HG03439 (cell line): ENCODE results near the gene ZNHIT3.
A peak's percentile ranks its signal among the peaks of the same experiment; 100 is the strongest.

Experiments
- ATAC-seq: cut with Tn5 transposase; IDR thresholded peaks from one replicate; pipeline ENCODE4 v1.9.1; 2021; ENCODE audit warnings: mild to moderate bottlenecking, moderate library complexity; ENCODE audit not compliant: unreplicated experiment

ZNHIT3 gene

DNA sequence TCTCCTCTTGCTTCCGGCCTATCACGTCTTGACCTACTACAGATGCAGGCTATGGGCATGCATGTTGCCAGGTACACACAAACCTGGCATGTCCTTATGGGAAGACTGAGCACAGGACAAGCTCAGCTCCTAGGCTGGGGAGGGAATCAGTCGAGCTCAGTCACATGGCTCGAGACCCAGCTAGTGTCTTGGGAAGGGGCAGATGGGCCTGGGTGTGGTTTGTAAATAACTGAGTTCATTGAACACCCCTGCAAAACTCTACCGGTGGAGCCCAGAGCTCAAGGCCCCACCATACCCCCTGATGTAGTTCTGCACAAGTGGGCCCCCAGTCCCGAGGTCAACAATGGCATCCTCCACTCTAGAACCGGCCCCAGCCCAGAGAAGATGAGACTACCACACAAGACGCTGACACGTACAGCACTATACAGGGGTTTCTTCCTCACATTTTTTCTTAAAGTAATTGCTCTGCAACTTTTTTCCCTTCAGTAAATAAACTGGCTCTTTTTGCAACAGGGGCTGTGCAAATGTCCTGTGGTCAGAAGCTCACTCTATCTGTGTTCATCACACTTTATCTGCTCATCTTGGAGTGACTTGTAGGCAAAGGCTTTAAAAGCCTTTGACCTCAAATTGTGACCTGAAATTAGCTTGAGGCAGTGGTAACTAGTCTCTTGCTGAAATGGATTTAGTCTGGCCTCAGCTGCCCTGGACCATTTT is 22.9 kb downstream of the ZNHIT3 start:
- no peak for ATAC-seq

DNA sequence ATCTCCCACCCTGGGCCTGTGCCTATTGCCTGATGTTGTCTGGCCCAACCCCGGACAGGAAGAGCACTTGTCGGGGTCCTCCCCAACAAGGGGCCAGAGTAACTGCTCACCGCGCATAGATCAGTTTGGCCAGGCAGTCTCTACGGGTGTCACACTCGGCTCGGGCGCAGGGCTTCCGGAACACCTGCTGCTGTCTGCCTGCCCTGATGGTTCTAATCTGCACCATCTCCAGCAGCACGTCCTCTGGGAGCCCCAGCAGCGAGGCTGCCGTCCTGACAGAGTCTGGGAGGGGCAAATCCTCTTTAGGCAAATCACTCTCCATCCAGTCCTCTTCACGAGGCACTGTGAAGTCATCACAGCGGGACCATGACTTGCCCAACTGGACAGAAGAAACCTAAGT is 24.2 kb downstream of the ZNHIT3 start:
- no peak for ATAC-seq

DNA sequence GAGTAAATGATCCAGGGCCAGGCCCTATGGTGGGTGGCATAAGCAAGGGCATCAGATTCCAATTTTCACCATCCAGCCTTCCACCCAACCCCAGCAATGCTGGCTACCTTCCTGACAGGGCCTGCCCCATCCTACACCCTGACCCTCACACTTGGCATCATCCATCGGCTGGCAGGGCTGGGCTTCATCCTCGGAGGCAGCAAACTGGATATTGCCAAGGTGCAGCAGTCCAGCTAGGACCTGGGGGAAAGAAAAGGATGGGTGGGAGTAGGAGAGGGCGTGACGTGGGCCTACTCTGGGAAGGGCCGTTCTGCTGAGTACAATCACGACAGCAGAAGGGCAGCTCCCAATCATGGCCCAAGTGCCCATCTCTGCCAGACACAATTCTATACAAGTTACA is 24.7 kb downstream of the ZNHIT3 start:
- no peak for ATAC-seq

DNA sequence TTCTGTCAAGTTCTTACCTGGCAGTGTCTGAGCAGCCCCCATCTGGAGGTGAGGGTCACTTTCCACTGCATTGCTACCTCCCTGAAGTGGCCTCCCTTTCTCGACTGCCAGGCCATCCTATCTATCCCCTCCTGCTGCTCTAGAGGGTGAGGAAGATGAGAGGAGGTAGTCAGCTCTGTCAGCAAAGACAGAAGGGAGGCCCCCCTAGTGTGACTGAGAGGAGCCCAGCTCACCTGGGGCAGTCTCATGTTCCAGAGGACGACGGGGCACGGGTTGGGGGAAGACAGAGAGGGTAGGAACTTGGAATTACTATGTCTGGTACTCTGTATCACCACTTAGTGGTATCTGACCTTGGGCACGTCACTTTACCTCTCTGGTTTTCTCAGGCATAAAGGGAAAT is 26.2 kb downstream of the ZNHIT3 start:
- no peak for ATAC-seq

DNA sequence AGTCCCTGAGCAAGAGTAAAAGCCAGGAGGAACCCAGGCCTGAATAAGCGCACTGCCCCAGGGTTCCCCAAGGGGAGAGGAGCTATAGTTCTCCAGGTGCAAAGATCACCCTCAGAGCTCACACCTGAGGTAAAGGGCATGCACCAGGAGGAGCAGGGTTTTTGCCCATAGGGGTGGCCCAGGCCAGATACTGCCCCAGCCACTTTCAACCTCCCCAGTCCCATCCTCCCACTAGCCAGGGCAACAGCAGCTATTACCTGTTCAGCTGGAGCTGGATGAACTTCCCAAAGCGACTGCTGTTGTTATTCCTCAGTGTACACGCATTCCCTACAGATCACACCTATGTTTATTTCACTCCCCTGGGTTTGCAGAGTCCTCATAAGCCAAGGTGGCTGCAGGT is 28.4 kb downstream of the ZNHIT3 start:
- ATAC-seq: no peak

DNA sequence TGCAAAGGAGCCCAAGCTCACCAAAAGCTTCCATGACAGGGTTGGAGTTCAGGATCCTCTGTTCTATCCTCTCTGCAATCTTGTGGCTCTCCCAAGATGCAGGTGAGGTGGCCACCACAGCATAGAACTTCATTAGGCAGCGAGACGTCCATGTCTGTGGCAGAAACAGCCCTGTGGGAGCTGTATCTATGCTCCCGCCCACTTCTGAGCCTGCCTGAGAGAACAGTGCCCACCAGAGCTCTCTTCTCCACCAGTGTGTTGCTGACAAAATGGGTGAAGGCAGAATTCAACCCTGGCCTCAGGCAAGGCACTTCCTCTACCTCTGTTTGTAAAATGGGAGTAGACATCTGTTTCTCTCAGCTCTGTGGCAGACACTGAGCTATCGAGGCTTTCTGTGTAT is 29.4 kb downstream of the ZNHIT3 start:
- ATAC-seq: no peak

DNA sequence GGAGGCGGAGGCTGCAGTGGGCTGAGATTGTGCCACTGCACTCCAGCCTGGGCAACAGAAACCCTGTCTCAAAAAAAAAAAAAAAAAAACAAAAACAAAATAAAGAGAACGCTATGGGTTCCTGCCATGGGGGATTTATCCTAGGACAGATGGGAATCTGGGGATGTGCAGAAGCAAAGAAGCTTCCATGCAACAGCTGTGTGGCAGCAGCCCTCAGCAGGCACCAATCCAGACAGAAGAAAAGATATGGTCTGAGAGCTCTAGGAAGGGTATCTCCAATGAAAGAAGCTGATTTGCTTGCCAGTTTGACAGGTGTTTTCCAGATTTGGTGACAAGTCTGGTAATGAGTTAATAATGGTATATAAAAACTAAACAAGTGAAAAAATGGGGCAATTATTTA is 36.6 kb downstream of the ZNHIT3 start:
- ATAC-seq: no peak

DNA sequence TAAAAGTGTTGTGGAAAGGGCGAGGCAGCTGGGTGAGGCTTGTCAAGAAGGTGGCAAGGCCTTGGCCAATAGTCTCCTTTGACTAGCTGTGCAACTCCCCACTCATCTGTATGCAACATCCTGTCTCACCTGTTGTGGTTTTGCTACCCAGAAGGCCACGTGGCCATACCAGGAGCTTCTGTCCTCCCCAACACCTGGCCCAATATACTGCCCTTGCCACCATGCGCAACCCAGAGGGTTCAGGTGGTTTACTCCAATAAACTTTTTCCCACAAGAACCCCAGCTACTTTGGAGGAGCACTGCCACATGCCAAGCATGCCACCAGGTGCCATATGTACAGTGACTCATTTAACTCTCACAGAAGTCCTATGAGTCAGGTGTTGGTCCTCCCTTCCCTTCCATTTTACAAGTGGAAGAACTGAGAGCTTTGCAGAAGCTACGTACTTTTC is 38.0 kb downstream of the ZNHIT3 start:
- ATAC-seq: no peak

DNA sequence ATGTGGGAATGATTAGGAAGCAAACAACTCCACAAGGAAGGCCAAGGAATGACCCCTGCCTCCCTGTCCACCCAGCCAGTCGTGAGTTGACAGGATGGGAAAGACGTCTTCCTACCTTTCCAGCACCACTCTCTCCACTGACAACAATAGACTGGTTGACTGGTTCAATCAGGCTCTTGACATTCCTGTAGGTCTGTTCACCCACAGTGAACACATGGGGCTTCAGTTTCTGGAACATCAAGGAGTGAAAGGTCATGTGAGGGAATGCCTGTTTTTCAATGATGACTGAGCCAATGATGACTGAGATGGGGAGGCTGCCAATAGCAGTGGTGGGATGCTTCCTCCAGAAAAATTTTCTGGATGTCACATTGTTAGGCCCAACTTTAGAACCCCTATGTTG is 38.6 kb downstream of the ZNHIT3 start:
- no peak for ATAC-seq

DNA sequence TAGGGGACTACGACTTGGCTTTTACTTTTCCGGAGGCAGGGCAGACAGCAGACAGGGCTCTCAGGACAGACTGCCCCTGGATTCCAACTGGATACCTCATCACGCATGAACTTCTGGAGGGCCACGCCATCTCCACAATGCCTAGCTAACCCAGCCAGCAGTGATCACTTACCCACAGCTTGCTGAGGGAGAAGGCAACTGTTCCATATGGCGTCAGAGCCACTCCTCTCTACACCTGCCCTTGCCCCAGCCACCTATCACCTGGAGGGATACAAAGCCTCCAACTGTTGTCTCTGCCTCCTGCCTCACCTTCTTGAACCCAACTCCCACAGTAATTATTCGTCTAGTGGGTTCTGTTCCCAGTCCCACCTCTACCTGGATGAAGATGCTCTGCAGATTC is 39.4 kb downstream of the ZNHIT3 start:
- no peak for ATAC-seq

DNA sequence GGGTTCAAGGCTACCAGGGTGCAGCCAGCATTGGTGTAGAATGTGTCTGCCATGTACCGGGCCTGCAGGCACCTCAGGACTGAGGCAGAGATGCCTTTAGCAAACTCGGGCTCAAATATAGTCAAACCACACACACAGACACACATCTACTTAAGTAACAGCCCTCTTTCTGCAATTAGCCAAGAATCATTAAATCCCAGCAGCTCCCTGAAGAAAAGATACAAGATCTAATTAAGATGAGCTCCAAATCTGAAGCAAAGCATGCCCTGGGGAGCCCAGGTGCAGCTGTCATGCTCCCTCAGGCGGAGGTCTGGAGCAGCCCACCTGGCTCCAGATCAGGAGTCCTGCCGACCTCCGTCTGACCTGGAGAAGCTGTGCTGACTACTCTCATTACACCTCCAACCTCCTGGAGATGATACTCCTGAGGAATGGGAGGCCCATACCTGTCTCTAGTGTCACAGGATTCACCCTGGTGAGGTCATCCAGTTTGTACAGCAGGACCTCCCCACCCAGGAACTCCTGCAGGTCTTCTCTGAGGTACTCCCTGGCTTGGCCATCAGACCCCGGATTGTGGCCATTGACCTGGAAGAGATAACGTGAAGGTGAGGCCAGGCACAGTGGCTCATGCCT is 41.3 kb downstream of the ZNHIT3 start:
- no peak for ATAC-seq

DNA sequence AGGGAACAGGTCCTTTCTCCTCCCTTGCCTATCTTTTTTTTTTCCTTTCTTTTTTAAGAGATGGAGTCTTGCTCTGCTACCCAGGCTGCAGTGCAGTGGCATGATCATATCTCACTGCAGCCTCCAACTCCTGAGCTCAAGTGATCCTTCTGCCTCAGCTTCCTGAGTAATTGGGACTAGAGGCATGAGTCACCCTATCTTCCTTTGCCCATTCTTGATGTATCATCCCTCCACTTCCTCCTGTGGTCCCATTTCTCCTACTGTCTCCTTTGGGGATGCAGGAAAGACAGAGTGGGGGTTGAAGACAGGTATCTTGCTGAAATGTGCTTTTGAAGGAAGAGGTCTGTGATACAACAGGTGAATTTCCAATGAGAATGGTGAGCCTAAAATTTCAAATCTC is 42.6 kb downstream of the ZNHIT3 start:
- ATAC-seq: no peak

DNA sequence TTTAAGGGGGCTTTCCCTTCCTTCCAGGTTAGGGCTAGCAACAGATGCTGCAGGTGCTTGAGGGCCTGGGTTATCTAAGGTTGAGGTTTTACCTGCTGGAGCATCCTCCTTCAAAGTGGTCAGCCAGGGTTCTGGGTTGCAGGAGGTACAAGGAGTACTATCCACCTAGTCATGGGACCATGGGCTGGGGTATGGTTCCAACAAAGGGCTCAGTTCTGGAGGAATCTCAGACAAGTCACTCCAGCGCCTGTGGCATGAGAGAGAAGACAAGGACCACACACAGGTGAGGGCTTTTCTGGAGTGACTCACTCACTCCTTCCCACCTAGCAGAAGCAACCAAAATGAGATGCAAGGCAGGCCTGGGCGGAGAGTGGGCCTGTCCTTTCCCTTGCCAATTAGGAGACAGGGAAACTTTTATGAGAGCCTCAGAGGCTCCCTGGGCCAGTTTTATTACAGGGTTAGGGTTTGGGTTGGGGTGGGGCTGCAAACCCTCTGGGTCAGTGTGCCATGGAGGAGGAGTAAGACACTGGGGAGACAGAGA is 46.0 kb downstream of the ZNHIT3 start:
- ATAC-seq: no peak

DNA sequence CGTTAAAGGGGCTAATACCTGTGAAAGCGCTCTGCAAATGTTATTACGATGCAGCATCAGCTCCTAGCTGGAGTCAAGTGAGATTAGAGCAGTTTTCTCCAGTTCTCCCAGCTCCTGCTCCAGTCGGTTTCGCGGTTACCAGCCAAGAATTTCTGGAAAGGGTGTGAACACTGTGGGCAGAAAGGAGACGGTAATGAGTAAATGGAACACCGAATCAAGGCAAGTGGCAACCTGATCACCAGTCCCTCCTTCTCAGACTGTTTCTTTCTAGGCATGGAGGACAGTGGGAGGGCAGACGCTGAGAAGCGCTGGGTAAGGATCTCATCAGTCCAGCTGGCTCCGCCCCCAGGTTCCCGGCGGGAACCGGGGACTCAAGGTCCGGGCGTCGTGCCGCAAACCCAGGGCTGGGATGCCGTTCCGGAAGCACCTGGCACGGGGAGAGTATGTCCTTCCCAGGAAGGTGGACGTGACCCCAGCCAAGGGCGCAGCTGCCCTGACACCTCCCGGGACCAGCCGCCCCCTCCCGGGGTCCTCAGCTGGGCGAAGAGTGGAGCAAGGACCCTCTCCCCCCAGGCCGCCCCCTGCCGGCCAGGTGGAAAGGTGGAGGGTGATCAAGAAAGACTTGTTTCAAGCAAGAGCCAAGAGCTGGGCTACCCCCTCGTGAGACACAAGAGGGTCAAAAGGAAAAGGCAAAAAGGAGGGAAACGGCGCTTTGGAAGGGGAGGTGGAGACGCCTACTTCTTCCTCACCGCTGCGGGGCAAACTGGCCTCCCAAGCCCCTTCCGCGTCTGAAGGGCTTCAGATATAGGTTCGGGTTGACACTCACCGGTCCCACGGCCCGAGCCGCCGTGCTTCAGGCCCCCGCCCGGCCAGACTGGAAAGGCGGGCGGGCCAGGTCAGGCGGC is 47.7 kb downstream of the ZNHIT3 start:
- peak; percentile 47 for ATAC-seq

DNA sequence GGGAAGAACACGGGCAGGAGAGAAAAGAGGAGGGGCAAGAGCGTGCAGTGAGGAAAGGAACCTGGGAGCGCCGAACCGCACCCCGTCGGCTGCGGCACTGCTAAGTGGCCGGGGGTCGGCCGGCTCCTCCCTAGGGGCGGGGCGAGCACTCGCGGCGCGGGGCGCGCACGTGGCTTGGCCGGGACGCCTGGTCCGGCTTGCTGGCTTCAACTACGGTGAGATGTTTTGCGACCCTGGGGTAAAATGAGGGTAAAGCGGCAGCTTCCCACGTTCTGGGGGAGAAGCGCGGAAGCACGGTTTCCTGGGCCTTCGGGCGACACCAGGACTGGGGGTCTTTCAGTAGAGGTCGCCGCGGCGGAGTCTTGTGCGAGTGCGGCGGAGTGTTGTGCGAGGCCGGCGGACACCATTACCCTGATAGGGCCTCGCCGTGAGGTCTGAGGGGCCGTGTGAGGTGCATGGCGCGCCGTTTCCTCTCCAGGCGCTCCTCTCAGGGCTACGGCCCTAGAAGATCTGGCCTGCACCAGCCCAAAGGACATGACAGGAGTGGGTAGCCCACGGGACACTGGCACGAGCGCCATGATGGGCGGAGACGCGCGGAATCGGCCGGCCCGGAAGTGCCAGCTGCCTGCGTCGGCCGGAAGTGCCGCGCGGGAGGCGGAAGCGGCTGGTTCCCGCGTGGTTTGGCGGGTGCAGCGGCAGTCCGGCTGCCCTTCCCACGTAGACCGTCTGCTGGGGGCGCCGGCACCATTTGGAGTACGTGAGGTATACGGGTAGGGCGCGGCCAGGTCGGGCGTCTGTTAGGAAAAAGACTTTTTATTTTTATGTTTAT is 48.6 kb downstream of the ZNHIT3 start, which contains the start of the genes MYO19 and PIGW:
TSS of gene MYO19 (minus strand) at position 29 of the 829 bp plus-strand sequence. CDS start 2,330 bp downstream, outside the sequence.
TSS of gene PIGW (plus strand) at position 148 of the 829 bp plus-strand sequence. CDS start 2,115 bp downstream, outside the sequence.
- ATAC-seq: peak; percentile 63

DNA sequence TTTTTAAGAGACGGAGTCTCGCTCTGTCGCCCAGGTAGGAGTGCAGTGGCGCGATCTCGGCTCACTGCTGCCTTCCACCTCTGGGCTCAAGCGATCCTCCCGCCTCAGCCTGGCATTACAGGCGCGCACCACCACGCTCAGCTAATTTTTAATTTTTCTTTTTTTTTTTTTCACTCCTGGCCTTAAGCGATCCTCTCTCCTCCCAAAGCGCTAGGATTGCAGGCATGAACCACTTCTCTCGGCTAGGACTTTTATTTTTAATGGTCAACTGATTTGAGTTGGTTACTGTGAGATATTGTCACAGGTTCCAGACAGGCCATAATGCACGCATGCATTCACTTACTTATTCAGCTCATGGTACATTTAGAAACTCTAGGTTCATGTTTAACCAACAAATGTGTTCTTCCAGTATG is 49.2 kb downstream of the ZNHIT3 start:
- peak; percentile 14 for ATAC-seq

DNA sequence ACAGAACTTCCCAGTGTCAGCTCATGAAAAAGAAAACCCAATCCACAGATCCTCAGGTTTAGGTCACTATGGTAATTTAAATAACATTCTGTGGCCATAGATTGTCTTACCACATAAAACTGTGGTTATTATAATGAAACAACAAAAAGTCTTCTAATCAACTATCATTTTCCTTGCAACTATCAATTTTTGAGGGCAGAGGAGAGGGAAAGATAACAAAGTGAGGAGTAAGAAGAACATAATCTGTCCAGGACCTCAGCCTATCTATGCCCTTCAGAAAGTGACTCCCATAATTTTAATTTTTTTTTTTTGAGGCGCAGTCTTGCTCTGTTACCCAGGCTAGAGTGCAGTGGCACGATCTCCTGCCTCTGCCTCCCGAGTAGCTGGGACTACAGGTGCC is 54.2 kb downstream of the ZNHIT3 start:
- ATAC-seq: no peak

DNA sequence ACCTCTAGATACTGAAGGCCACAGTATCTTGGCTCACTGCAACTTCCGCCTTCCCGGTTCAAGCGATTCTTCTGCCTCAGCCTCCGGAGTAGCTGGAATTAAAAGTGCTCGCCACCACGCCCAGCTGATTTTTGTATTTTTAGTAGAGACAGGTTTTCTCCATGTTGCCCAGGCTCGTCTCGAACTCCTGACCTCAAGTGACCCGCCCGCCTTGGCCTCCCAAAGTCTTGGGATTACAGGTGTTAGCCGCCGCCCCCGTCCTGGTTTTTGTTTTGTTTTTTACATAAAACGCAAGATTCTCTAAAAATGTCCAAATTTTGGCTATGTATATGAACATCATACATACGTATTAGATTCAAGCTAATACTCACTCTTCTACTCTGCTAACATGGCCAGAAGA is 56.3 kb downstream of the ZNHIT3 start:
- no peak for ATAC-seq

DNA sequence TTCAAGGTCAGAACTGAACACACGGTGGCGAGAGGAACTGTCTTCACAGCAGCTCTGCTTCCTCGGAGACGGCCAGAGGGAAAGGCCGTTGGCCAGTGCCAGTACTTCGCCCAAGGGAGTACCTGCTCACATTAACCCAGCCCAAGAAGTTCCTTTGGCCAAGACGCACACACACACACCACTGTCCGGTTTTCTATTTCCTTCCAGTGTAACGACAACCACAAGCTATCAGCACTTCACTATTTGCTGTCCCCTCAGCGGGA is 57.5 kb downstream of the ZNHIT3 start:
- peak; percentile 10 for ATAC-seq

DNA sequence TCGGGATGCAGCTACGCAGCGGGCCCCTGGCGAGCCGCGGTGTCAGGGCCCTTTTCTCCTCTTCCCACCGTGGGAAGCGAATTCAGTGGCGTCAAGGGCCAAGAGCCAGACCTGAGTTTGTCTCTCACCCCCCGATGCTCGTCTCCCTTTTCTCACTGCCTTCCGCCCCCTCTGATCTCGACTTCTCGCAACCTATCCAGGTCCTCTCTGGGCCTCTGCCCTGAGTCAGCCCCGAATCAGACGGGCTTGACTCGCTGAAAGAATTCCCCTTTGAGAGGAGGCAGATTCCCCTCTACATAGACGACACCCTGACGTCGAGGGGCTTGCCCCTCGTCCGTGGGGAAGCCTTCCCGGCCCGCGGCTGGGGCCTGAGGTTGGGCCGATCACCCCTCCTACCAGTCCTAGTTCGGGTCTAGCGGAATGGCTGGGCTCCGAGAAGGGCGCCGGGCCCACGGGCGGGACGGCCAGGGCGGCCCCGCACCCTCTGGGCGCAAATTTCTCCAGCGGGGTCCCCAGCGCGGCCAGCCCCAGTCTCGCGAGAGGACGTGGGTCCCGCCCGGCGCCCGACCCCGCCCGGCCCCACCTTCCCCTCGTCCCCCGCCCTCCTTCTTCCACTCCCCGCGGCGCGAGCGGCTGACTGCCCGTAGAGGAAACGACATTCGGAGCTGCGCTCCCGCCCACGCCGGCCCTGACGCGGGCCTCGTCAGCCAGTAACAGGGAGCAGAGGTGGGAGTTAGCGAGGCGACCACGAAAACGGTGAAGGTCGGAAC is 58.0 kb downstream of the ZNHIT3 start, which contains the start of gene GGNBP2:
TSS of gene GGNBP2 (plus strand) at position 613 of the 770 bp plus-strand sequence. CDS start 806 bp downstream, outside the sequence.
- ATAC-seq: peak; percentile 49
